ENCODE data around the gene GGTLC1. TPM values are rescaled to one million over a fixed set of nuclear protein-coding genes. Genes with fewer than 3 reads are reported as not detected.
"Not testable (repeated sequence)": the region's sequence is repeated elsewhere in the genome, so short reads cannot be mapped to it uniquely, and the experiment has no call there.

Gene GGTLC1
- total RNA-seq, 4 donors from 2014 or later = not detected

DNA sequence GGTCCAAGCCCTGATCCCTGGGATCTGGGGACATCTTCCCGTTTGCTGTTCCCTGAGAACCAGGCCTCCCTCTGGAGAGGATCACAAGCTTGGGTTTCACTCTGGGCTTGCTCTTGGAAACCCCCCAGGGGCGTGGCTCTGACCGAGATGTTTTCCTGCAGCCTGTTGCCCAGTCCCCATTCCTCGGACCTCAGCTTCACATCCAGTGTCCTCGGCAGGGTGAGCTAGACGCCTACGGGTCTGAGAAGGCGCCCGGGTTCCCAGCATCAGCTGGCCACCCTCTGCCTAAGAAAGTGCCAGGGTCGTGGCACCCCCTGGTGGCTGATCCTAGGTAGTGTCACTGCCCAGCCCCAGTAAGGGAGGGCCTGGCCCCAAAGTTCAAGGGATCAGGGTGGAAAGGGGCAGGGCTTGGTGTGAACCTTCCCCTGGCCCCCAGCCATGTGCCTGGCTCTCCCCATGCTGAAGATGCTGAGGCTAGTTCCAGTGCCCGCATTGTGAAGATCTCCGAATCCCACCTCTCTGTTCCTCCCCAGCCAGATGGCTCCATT is 4.0 kb downstream of the GGTLC1 start:
- ATAC-seq, H3K4me1 ChIP-seq, H3K9me3 ChIP-seq, H3K27ac ChIP-seq, H3K36me3 ChIP-seq, H3K27me3 ChIP-seq, H3K4me3 ChIP-seq: not testable (repeated sequence)
- TF ChIP-seq, protein P1, sequence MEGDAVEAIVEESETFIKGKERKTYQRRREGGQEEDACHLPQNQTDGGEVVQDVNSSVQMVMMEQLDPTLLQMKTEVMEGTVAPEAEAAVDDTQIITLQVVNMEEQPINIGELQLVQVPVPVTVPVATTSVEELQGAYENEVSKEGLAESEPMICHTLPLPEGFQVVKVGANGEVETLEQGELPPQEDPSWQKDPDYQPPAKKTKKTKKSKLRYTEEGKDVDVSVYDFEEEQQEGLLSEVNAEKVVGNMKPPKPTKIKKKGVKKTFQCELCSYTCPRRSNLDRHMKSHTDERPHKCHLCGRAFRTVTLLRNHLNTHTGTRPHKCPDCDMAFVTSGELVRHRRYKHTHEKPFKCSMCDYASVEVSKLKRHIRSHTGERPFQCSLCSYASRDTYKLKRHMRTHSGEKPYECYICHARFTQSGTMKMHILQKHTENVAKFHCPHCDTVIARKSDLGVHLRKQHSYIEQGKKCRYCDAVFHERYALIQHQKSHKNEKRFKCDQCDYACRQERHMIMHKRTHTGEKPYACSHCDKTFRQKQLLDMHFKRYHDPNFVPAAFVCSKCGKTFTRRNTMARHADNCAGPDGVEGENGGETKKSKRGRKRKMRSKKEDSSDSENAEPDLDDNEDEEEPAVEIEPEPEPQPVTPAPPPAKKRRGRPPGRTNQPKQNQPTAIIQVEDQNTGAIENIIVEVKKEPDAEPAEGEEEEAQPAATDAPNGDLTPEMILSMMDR (IDR thresholded peaks at IDR 0.05) = peak in 1 of 4 experiments; percentile 17
- WGBS, 2 donors (ENCODE audit: low coverage in 1 of 2) = no CpG with 5 or more reads among the region's 12 CpGs

DNA sequence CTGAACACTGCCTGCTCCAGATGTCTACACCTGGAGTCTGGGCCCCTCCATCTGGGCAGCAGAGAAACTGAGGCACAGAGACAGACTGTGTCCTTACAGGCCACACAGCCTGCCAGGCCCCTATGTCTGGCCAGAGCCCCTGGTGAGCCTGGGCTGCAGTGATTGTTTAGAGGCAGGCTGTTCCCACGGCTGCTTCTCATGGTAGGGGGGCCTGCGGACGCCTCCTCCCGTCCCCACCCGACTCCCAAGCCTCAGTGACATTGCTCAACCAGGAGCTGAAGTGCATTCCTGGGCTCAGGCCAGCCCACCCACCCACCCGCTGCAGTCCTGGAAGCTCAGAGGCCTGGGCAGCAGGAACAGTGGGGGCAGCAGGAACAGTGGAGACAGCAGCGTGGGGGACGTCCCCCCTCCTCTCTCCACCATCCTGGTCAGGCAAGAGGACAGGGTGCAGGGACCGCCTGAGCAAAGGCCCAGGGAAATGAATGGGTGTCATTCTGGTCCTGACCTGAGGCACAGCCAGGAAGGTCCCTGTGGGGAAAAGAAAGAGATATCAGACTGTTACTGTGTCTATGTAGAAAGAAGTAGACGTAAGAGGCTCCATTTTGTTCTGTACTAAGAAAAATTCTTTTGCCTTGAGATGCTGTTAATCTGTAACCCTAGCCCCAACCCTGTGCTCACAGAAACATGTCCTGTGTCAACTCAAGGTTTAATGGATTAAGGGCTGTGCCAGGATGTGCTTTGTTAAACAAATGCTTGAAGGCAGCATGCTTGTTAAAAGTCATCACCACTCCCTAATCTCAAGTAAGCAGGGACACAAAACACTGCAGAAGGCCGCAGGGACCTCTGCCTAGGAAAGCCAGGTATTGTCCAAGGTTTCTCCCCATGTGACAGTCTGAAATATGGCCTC is 6.2 kb downstream of the GGTLC1 start:
- H3K27me3 ChIP-seq, H3K27ac ChIP-seq, H3K9me3 ChIP-seq, H3K36me3 ChIP-seq, ATAC-seq, H3K4me1 ChIP-seq, H3K4me3 ChIP-seq: not testable (repeated sequence)
- 83% methylated on average over 1 of the region's 11 CpGs; no CpG with 5 or more reads in 1 of the 2 donors for WGBS, 2 donors (ENCODE audit: low coverage in 1 of 2)

DNA sequence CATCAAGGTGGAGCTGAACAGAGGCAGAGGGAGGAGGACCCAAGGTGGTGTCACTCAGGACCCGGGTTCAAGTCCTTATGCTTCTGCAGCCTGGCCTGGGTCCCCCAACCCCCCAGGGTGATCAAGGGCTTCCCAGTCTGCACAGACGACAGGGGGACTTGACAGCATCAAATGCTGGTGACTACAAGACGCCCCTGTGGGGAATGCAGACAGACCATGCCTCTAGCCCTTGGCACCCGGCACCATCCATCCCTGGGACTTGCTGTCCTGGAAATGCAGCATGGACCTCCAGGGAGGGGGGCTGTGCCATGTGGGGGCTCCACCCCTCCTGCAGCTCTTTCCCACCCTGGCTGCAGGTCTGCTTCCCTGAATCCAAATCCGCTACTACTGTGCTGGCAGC is 7.1 kb downstream of the GGTLC1 start:
- ATAC-seq, H3K9me3 ChIP-seq, H3K27me3 ChIP-seq, H3K27ac ChIP-seq, H3K4me1 ChIP-seq, H3K36me3 ChIP-seq, H3K4me3 ChIP-seq: not testable (repeated sequence)
- WGBS, 2 donors (ENCODE audit: low coverage in 1 of 2) = 100% methylated on average over 1 of the region's 5 CpGs; no CpG with 5 or more reads in 1 of the 2 donors

DNA sequence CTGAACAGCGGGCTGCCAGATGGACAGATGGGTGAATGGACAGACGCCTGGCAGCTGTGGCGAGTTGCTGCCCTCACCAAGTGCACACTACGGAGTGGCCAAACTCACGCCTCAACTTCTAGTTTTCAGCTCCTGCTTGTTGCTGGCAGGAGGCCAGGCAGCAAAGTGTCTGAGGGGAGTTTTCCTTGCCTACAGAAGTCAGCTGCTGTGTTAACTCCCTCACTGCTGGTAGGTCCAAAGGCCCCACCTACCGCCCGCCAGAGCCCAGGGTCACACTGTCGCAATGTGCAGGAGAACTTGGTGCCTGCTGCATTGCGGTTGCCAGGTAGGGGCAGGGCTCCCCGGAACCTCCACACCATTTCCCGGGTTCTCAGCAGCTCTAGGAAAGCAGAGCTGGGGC is 7.6 kb downstream of the GGTLC1 start:
- not testable (repeated sequence) for H3K27ac ChIP-seq, H3K36me3 ChIP-seq, ATAC-seq, H3K4me1 ChIP-seq, H3K27me3 ChIP-seq, H3K4me3 ChIP-seq, H3K9me3 ChIP-seq
- WGBS, 2 donors (ENCODE audit: low coverage in 1 of 2) = 23 to 33% methylated on average over 3 to 5 of the region's 11 CpGs

DNA sequence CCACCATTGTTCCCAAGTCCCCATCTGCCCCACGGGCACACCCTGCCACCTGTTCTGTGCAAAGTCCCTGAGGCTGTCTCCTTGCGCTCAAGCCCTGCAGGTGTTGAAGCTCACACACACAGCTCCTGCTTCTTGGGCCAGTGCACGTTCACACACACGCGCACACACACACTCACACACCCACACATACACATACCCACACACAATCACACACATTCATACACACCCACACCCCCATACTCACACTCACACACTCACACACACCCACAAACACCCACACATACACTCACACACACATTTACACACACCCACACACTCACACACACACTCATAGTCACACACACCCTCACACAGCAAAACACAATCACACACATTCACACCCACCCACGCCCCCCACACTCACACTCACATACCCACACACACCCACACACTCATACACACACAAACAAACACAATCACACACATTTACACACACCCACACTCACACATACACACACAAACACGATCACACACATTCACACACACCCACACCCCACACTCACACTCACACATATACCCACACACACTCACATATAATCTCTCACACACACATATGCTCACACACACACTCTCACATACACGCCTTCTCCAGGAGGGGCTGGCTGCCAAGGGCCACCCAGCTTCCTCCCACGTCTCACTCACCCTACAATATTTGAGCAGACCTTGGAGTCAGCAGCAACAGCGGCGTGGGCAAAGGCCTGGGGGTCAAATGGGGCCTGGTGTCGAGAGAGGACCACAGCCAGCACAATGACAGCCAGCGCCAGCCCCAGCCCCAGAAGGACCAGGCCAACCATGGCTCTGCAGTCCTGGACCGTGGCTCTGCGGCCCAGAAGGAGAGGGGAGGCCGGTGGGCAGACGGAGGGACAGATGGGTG is 8.4 kb downstream of the GGTLC1 start:
- 82 to 86% methylated on average over 6 to 8 of the region's 17 CpGs for WGBS, 2 donors (ENCODE audit: low coverage in 1 of 2)
- not testable (repeated sequence) for ATAC-seq, H3K27me3 ChIP-seq

GRCh38 chr20:23979380-23979779 is 9.2 kb downstream of the GGTLC1 start:
- not testable (repeated sequence) for H3K36me3 ChIP-seq, H3K4me3 ChIP-seq, H3K9me3 ChIP-seq, H3K27ac ChIP-seq, H3K4me1 ChIP-seq, H3K27me3 ChIP-seq, ATAC-seq
- no CpG with 5 or more reads among the region's 6 CpGs for WGBS, 2 donors (ENCODE audit: low coverage in 1 of 2)

More for the DNA sequence above, 8.4 kb downstream of the GGTLC1 start:
- not testable (repeated sequence) for H3K4me3 ChIP-seq, H3K4me1 ChIP-seq, H3K36me3 ChIP-seq, H3K9me3 ChIP-seq, H3K27ac ChIP-seq

GRCh38 chr20:23978457-23978856 is 10.1 kb downstream of the GGTLC1 start:
- WGBS, 2 donors (ENCODE audit: low coverage in 1 of 2) = 80 to 83% methylated on average over 1 of the region's 6 CpGs
- not testable (repeated sequence) for H3K27ac ChIP-seq, H3K9me3 ChIP-seq, ATAC-seq, H3K4me1 ChIP-seq, H3K36me3 ChIP-seq, H3K4me3 ChIP-seq, H3K27me3 ChIP-seq

GRCh38 chr20:23974966-23975365 is 13.6 kb downstream of the GGTLC1 start:
- Histone ChIP-seq H3K4me1 (no peaks in the 10 kb centered on the region), H3K4me3 (no peak overlapping the region), H3K9me3 (no peaks in the 10 kb centered on the region), H3K36me3 (no peaks in the 10 kb centered on the region), H3K27ac (no peak overlapping the region), H3K27me3 (peaks cover 5% of the 10 kb centered on the region)
- WGBS, 2 donors (ENCODE audit: low coverage in 1 of 2) = 43 to 48% methylated on average over 4 to 7 of the region's 9 CpGs
- ATAC-seq = no peak
- TF ChIP-seq POLR2AphosphoS5 (IDR thresholded peaks at IDR 0.05) (no peak), EP300 (IDR thresholded peaks at IDR 0.05) (no peak), POLR2A (IDR thresholded peaks at IDR 0.05) (no peak)
- TF ChIP-seq, protein P1 (IDR thresholded peaks at IDR 0.05) = no peak
